GM19328 (cell line): ENCODE measurements around the gene IFNA7.
"Not testable (repeated sequence)": the region's sequence is repeated elsewhere in the genome, so short reads cannot be mapped to it uniquely, and the experiment has no call there.

Experiments used
- ATAC-seq: cut with Tn5 transposase; IDR thresholded peaks from one replicate; pipeline ENCODE4 v1.9.1; 2021; ENCODE audit warnings: mild to moderate bottlenecking, moderate library complexity; ENCODE audit not compliant: unreplicated experiment

IFNA7 gene

GRCh38 chr9:21202105-21202504, at the start of gene IFNA7:
IFNA7 (minus strand) TSS chr9:21202205; CDS start chr9:21202165, 40 bp downstream.
- ATAC-seq: not testable (repeated sequence)

DNA sequence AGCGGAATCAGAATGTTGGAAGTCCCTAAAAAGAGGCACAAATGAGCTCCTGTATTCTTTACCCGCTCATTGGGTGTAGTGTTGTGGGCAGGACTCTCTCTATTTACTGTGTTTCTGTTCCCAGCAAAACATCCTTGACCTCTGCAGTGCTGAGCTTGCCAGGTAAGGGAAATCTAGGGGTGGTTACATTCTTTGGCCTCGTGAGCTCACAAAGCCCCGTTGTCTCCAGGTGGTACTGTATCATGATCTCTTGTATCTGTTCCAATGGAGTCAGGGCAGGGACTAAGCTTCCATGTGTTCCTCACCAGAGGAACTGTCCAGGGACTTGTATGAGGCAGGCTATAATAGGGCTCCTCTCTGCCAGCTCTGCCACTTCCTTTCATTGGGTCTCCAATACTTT, 49.6 kb upstream of the IFNA7 start:
- ATAC-seq: no peak

DNA sequence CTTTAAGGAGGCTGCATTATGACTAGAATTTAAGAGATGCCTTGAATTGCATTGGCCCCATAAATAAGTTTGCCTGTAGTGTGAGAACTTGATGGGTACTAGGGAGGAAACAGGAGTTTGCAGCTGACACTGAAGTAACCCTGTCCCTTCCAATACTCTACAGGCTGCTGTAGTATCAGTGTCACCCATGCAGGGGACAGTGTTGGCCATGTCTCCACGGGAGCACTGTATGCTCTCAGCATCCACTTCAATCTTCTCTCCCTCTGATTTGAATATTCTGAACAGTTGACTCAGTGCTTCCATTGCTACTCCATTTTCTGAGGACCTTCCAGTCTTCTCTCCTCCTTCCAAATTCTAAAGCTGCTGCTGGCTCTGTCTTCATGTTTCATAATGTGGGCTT, 49.2 kb upstream of the IFNA7 start:
- ATAC-seq: no peak

DNA sequence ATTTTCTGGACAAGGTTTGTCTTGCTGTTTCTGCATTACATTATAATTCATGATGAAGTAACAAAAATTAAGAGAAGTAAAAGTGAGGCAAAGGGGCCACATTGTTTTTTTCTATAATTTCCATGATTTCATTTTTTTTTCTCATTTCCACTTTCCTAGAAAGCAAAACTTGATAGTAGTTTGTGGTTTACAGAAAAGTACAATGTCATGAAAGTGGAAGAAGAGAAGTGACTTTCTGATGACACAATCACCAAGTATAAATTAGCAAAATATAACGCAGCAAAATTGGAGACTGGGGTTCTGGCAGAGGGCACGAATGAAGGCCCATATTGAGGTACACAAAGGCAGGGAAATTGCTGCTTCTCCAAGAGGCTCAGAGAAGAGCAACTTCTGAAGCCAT, 42.8 kb upstream of the IFNA7 start:
- ATAC-seq: no peak

DNA sequence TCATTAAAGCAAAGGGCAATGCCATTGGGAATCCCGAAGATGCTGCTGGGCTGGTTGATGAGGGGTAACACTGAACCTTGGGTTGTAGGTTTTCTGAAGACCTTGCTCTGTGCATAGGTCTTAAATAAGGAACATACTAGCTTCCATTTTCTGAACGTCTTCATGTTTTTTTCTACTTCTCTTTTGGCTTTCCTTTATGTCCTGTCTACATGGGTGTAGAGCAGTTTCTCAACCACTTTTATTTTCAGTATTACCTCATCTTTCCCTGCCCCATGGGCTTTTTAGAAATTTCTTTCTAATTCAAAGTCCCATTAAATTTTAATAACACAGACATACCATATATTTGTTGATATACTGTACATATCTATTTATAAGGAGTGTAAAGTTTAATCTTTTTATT, 37.9 kb upstream of the IFNA7 start, which contains the start of gene IFNA14:
Gene IFNA14 (minus strand): TSS at position 95 of the 400 bp plus-strand sequence. CDS start 70 bp downstream, at position 25.
- no peak for ATAC-seq

DNA sequence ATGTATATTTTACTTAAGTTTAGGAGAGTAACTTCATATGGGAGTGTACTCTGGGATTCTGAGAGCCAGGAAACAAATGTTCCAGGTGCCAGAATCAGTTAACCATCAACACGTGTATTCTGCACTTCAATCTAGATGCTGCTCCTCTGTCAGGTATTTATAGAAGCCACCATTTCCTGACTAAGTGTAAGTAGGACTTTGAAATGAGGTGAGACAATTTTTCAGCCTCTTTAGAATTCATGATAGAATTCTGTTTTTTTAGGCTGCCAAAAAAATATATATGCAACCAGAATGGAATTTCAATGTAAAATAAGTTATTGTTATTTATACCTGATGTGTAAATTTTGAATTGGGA, 34.3 kb upstream of the IFNA7 start:
- ATAC-seq: not testable (repeated sequence)

DNA sequence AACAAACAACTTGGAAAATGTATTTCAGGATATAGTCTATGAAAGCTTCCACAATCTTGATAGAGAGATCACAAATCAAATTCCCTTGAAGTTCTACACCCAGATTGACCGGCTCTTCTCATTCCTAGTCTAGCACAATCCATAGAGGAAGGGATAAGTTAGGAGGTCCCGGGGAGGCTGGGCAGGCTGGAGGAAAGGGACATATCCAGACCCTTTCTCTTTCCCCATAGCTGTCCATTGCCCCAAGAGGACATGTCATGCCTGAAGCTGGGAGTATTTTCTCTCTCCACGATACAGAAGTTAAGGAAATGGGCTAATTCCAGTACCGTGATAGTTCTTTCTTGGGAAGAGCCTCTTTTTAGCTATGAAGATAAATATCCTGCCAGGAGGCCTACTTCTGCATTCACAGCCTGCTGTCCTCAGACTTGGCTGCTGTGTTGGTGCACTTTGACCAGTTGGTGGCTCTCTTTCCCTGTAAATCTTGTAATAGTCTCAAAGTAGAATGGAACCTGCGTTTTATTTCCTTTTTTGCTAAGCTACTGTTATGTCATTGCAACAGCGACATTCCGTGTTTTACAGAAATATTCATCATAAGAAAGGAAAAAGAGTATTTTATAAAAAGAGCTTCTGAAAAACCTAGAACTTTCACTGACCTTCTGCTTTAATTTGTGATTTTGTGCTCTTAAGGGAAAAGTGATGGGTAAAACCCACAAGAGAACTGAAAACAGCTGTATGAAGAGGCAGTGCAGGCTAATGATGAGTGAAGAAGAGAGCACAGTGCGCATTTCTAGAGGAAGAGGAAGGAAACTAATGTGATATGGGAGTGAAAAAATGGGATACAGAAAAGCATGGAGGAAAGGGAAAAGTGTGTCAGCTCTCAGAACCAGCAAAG, 33.7 kb upstream of the IFNA7 start:
- peak; percentile 81 for ATAC-seq

DNA sequence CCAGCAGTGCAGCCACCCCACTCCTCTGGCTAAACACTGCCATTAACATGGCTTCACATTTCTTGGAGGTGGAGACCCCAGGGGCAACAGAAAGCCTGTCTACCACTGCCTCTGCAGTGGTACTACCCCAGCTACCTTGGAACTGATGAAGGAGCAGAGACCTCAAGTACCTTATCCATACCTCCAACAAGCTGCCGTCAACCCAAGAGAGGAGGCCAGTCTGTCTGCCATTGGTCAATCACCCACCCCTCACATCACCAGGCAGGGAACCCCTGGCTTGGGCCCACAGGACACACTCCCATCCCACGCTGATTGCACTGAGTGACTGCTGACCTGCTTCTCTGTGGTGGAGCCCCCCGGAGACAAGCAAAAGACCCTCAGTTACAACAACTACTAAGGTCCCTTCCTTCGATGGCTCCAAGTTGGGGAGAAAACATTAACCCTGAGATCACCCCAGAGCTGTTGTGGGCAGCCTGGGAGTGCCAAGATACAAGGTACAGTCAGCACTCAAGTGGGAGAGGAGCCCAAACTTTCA, 32.2 kb upstream of the IFNA7 start:
- no peak for ATAC-seq

GRCh38 chr9:21233258-21233657, 31.3 kb upstream of the IFNA7 start:
- no peak for ATAC-seq

GRCh38 chr9:21228122-21228521, 26.1 kb upstream of the IFNA7 start, which contains the start of gene IFNA17:
IFNA17 (minus strand) TSS chr9:21228222; CDS start chr9:21228173, 49 bp downstream.
- ATAC-seq: no peak

DNA sequence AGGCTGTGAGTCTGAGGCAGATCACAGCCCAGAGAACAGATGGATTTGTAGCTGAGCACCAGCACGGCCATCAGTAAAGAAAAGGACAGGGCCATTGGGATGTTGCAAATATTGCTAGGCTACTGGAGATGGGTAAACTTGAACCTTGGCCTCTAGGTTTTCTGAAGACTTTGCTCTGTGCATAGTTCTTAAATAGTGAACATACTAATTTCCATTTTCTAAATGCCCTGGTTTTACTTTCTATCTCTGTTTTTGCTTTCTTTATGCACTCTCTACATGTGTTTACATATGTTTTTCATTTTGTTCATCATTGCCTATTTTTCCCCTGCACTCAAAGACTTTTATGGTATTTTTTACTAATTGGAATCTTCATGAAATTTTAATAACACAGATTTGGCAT, 15.2 kb upstream of the IFNA7 start, which contains the start of gene IFNA16:
Gene IFNA16 (minus strand): TSS at position 101 of the 400 bp plus-strand sequence. CDS start 6 bp downstream, at position 95.
- not testable (repeated sequence) for ATAC-seq

DNA sequence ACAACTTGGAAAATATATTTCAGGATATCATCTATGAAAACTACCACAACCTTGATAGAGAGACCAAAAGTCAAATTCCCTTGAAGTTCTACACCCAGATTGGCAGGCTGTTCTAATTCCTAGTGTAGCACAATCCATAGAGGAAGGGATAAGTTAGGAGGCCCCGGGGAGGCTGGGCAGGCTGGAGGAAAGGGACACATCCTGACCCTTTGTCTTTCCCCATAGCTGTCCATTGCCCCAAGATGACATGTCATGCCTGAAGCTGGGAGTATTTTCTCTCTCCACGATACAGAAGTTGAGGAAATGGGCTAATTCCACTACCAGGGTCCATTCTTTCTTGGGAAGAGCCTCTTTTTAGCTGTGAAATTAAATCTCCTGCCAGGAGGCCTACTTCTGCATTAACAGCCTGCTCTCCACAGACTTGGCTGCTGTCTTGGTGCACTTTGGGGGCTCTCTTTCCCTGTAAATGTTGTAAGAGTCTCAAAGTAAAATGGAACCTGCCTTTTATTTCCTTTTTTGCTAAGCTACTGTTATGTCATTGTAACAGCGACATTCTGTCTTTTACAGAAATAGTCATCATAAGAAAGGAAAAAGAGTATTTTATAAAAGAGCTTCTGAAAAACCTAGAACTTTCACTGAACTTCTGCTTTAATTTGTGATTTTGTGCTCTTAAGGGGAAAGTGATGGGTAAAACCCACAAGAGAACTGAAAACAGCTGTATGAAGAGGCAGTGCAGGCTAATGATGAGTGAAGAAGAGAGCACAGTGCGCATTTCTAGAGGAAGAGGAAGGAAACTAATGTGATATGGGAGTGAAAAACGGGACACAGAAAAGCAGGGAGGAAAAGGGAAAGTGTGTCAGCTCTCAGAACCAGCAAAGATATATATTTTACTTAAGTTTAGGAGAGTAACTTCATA, 11.7 kb upstream of the IFNA7 start:
- peak; percentile 59 for ATAC-seq

- ATAC-seq: not testable (repeated sequence)
Observed at GRCh38 chr9:21212160-21212559, 10.2 kb upstream of the IFNA7 start.

DNA sequence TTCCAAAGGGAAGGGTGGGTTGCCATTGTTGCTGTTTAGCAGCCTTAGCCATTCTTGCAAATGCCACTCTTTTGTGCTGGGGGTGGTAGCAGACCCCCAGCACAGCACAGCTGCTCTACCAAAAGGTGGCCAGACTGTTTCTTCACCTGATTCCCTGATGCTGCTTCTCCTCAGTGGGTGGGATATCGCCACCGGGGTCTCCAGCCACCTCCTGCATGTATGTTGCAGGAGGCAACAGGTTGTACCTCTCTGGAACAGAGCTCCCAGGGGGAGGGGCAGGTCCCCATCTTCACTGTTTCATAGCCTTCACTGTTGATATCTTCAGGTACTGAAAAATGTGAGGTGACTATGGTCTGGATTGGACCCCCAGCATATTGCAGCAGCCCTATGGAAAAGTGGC, 8.8 kb upstream of the IFNA7 start:
- ATAC-seq: not testable (repeated sequence)

GRCh38 chr9:21210311-21210710, 8.3 kb upstream of the IFNA7 start:
- ATAC-seq: no peak

DNA sequence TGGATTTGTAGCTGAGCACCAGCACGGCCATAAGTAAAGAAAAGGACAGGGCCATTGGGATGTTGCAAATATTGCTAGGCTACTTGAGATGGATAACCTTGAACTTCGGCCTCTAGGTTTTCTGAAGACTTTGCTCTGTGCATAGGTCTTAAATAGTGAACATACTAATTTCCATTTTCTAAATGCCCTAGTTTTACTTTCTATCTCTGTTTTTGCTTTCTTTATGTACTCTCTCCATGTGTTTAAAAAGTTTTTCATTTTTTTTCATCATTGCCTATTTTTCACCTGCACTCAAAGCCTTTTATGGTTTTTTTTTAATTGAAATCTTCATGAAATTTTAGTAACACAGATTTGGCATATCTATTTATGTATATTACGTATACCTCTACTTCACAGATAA, 5.0 kb upstream of the IFNA7 start, which contains the start of gene IFNA10:
Gene IFNA10 (minus strand): TSS at position 101 of the 400 bp plus-strand sequence. CDS start 46 bp downstream, at position 55.
- ATAC-seq: not testable (repeated sequence)

- ATAC-seq: no peak
Observed at GRCh38 chr9:21205204-21205603, 3.2 kb upstream of the IFNA7 start.

DNA sequence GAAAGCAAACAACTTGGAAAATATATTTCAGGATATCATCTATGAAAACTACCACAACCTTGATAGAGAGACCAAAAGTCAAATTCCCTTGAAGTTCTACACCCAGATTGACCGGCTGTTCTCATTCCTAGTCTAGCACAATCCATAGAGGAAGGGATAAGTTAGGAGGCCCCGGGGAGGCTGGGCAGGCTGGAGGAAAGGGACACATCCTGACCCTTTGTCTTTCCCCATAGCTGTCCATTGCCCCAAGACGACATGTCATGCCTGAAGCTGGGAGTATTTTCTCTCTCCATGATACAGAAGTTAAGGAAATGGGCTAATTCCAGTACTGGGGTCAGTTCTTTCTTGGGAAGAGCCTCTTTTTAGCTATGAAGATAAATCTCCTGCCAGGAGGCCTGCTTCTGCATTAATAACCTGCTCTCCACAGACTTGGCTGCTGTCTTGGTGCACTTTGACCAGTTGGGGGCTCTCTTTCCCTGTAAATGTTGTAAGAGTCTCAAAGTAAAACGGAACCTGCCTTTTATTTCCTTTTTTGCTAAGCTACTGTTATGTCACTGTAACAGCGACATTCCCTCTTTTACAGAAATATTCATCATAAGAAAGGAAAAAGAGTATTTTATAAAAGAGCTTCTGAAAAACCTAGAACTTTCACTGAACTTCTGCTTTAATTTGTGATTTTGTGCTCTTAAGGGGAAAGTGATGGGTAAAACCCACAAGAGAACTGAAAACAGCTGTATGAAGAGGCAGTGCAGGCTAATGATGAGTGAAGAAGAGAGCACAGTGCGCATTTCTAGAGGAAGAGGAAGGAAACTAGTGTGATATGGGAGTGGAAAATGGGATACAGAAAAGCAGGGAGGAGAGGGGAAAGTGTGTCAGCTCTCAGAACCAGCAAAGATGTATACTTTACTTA, 6.9 kb downstream of the IFNA7 start:
- peak; percentile 95 for ATAC-seq

DNA sequence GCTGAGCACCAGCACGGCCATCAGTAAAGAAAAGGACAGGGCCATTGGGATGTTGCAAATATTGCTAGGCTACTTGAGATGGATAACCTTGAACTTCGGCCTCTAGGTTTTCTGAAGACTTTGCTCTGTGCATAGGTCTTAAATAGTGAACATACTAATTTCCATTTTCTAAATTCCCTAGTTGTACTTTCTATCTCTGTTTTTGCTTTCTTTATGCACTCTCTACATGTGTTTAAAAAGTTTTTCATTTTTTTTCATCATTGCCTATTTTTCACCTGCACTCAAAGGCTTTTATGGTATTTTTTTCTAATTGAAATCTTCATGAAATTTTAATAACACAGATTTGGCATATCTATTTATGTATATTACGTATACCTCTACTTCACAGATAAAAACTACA, 14.5 kb downstream of the IFNA7 start, which contains the start of gene IFNA4:
Gene IFNA4 (minus strand): TSS at position 101 of the 400 bp plus-strand sequence. CDS start 56 bp downstream, at position 45.
- not testable (repeated sequence) for ATAC-seq
